Natural killer cell treated with Interleukin-12 subunit alpha and Interleukin-12 subunit beta and Interleukin-15 and Interleukin-18, amount 100 ng/mL, for 72 hours (primary cell): ENCODE results near the gene TBC1D10A. TPM values are rescaled to one million over a fixed set of nuclear protein-coding genes. Genes with fewer than 3 reads are reported as not detected.
A peak's percentile ranks its signal among the peaks of the same experiment; 100 is the strongest.

Experiments
- ATAC-seq, 2 donors: fragments of 150-1000 bp; cut with Tn5 transposase in 1 of 2; sonication (Bioruptor Pico), chemical (Tn5 transposase) in 1 of 2; 2 replicates each; pipeline ENCODE4 v1.10.0; 2021
- DNase-seq: peaks from one replicate; pipeline ENCODE4 v3.0.0; 2022; ENCODE audit warnings: low spot score
- H3K27ac Mint-ChIP-seq, 2 donors: 1 replicate in 1 of 2; 2 replicates in 1 of 2; pipeline ENCODE4 v1.8.0; 2022; ENCODE audit warnings: mixed read lengths in 2 of 2, mild to moderate bottlenecking in 1 of 2, moderate library complexity in 1 of 2
- H3K27me3 Mint-ChIP-seq, 2 donors: 1 replicate in 1 of 2; 2 replicates in 1 of 2; pipeline ENCODE4 v1.8.0; 2022; ENCODE audit warnings: mixed read lengths in 2 of 2
- H3K36me3 Mint-ChIP-seq: one replicate; pipeline ENCODE4 v1.8.0; 2022; ENCODE audit warnings: mixed read lengths
- H3K4me1 Mint-ChIP-seq, 2 donors: 1 replicate in 1 of 2; 2 replicates in 1 of 2; pipeline ENCODE4 v1.8.0; 2022; ENCODE audit warnings: low read depth in 2 of 2, mixed read lengths in 2 of 2, mild to moderate bottlenecking in 1 of 2
- H3K4me3 Mint-ChIP-seq: one replicate; pipeline ENCODE4 v1.8.0; 2022; ENCODE audit warnings: mixed read lengths
- H3K9me3 Mint-ChIP-seq: 2 replicates; pipeline ENCODE4 v1.8.0; 2022; ENCODE audit warnings: mixed read lengths
- total RNA-seq, 2 donors: library from RNA; stranded (reverse); gene quantifications; one replicate each; pipeline ENCODE4 v1.2.3, GENCODE V29; 2022

TBC1D10A gene
- total RNA-seq, 2 donors from 2014 or later = 13.9 to 28.3 TPM

- H3K27ac Mint-ChIP-seq = no peak overlapping the region
- no peaks in the 10 kb centered on the region for H3K27me3 Mint-ChIP-seq
- H3K4me1 Mint-ChIP-seq = peaks cover 0 to under 1% of the 10 kb centered on the region in 2 donors
- H3K4me3 Mint-ChIP-seq = no peak overlapping the region
- H3K9me3 Mint-ChIP-seq = no peaks in the 10 kb centered on the region
- DNase-seq (no peak), ATAC-seq (no peak)
- no peaks in the 10 kb centered on the region for H3K36me3 Mint-ChIP-seq
These were observed 31.2 kb downstream of the TBC1D10A start for GRCh38 chr22:30295576-30295975.

GRCh38 chr22:30294830-30295229 lies 31.9 kb downstream of the TBC1D10A start:
- H3K27me3 Mint-ChIP-seq = no peaks in the 10 kb centered on the region
- H3K4me1 Mint-ChIP-seq = peaks cover 3 to 8% of the 10 kb centered on the region in 2 donors
- ATAC-seq = no peak
- no peaks in the 10 kb centered on the region for H3K36me3 Mint-ChIP-seq
- no peak overlapping the region for H3K27ac Mint-ChIP-seq
- H3K4me3 Mint-ChIP-seq = no peak overlapping the region
- no peak for DNase-seq
- no peaks in the 10 kb centered on the region for H3K9me3 Mint-ChIP-seq

GRCh38 chr22:30294066-30294465 lies 32.7 kb downstream of the TBC1D10A start:
- no peak overlapping the region for H3K4me3 Mint-ChIP-seq
- DNase-seq (no peak), ATAC-seq (no peak)
- H3K27ac Mint-ChIP-seq = no peak overlapping the region
- H3K9me3 Mint-ChIP-seq = no peaks in the 10 kb centered on the region
- H3K4me1 Mint-ChIP-seq = peaks cover 3 to 9% of the 10 kb centered on the region in 2 donors
- H3K27me3 Mint-ChIP-seq = no peaks in the 10 kb centered on the region
- no peaks in the 10 kb centered on the region for H3K36me3 Mint-ChIP-seq

- no peak overlapping the region for H3K4me3 Mint-ChIP-seq
- no peaks in the 10 kb centered on the region for H3K9me3 Mint-ChIP-seq
- H3K4me1 Mint-ChIP-seq = peaks cover 8 to 14% of the 10 kb centered on the region in 2 donors
- no peaks in the 10 kb centered on the region for H3K36me3 Mint-ChIP-seq
- no peaks in the 10 kb centered on the region for H3K27me3 Mint-ChIP-seq
- H3K27ac Mint-ChIP-seq = no peak overlapping the region
- ATAC-seq (no peak), DNase-seq (no peak)
These were observed 33.7 kb downstream of the TBC1D10A start for GRCh38 chr22:30293026-30293425.

GRCh38 chr22:30292069-30292970 lies 34.4 kb downstream of the TBC1D10A start:
- H3K27ac Mint-ChIP-seq = peak overlapping the region in 1 of 2 donors; percentile 79
- DNase-seq = no peak
- no peak overlapping the region for H3K4me3 Mint-ChIP-seq
- no peaks in the 10 kb centered on the region for H3K9me3 Mint-ChIP-seq
- no peak for ATAC-seq
- no peaks in the 10 kb centered on the region for H3K27me3 Mint-ChIP-seq
- H3K4me1 Mint-ChIP-seq = peaks cover 12 to 18% of the 10 kb centered on the region in 2 donors
- no peaks in the 10 kb centered on the region for H3K36me3 Mint-ChIP-seq

GRCh38 chr22:30291058-30291892 lies 35.5 kb downstream of the TBC1D10A start:
- no peak for ATAC-seq
- Mint-ChIP-seq H3K36me3 (no peaks in the 10 kb centered on the region), H3K9me3 (no peaks in the 10 kb centered on the region), H3K27ac (peak overlapping the region in 1 of 2 donors; percentile 79), H3K4me3 (no peak overlapping the region), H3K4me1 (peaks cover 12 to 18% of the 10 kb centered on the region in 2 donors), H3K27me3 (no peaks in the 10 kb centered on the region)
- DNase-seq = no peak

- peak overlapping the region; percentile 84 for H3K4me3 Mint-ChIP-seq
- peaks cover 12 to 18% of the 10 kb centered on the region in 2 donors for H3K4me1 Mint-ChIP-seq
- H3K36me3 Mint-ChIP-seq = no peaks in the 10 kb centered on the region
- no peaks in the 10 kb centered on the region for H3K9me3 Mint-ChIP-seq
- H3K27ac Mint-ChIP-seq = peak overlapping the region; percentile 68 to 79
- ATAC-seq = no peak
- no peak for DNase-seq
- H3K27me3 Mint-ChIP-seq = no peaks in the 10 kb centered on the region
These were observed 36.2 kb downstream of the TBC1D10A start for GRCh38 chr22:30290342-30291057.

GRCh38 chr22:30289980-30290313 lies 36.8 kb downstream of the TBC1D10A start:
- peaks cover 12 to 18% of the 10 kb centered on the region in 2 donors for H3K4me1 Mint-ChIP-seq
- no peak for DNase-seq
- ATAC-seq = peak; percentile 0 to 6
- H3K36me3 Mint-ChIP-seq = no peaks in the 10 kb centered on the region
- H3K9me3 Mint-ChIP-seq = no peaks in the 10 kb centered on the region
- peak overlapping the region; percentile 84 for H3K4me3 Mint-ChIP-seq
- H3K27ac Mint-ChIP-seq = peak overlapping the region; percentile 68 to 79
- no peaks in the 10 kb centered on the region for H3K27me3 Mint-ChIP-seq

GRCh38 chr22:30289141-30289979 lies 37.4 kb downstream of the TBC1D10A start, which contains the start of gene CASTOR1:
Gene CASTOR1, minus strand, starts transcription at chr22:30289505. Its CDS starts 8 bp downstream, at chr22:30289497.
- peak; percentile 89 to 95 for ATAC-seq
- DNase-seq = peak; percentile 93
- H3K4me1 Mint-ChIP-seq = peaks cover 12 to 18% of the 10 kb centered on the region in 2 donors
- H3K27me3 Mint-ChIP-seq = no peaks in the 10 kb centered on the region
- peak within 1 kb of the TSS; percentile 68 to 79 for H3K27ac Mint-ChIP-seq
- no peaks in the 10 kb centered on the region for H3K9me3 Mint-ChIP-seq
- H3K4me3 Mint-ChIP-seq = peak within 1 kb of the TSS; percentile 84
- no peaks in the 10 kb centered on the region for H3K36me3 Mint-ChIP-seq

- no peak for ATAC-seq
- Mint-ChIP-seq H3K9me3 (no peaks in the 10 kb centered on the region), H3K4me1 (peaks cover 12 to 18% of the 10 kb centered on the region in 2 donors), H3K27me3 (no peaks in the 10 kb centered on the region), H3K36me3 (no peaks in the 10 kb centered on the region), H3K27ac (peak overlapping the region in 1 of 2 donors; percentile 21), H3K4me3 (peak overlapping the region; percentile 84)
- DNase-seq = no peak
These were observed 38.2 kb downstream of the TBC1D10A start for GRCh38 chr22:30288419-30289140.

- DNase-seq = peak; percentile 87
- peak; percentile 38 to 44 for ATAC-seq
- Mint-ChIP-seq H3K27me3 (no peaks in the 10 kb centered on the region), H3K4me1 (peaks cover 12 to 18% of the 10 kb centered on the region in 2 donors), H3K36me3 (no peaks in the 10 kb centered on the region), H3K4me3 (peak overlapping the region; percentile 69), H3K9me3 (no peaks in the 10 kb centered on the region), H3K27ac (peak overlapping the region; percentile 21 to 50)
These were observed 38.9 kb downstream of the TBC1D10A start for GRCh38 chr22:30287648-30288418.
